Caco-2 (cell line): Measurements from ENCODE around the gene RFTN2. TPM values are rescaled to one million over a fixed set of nuclear protein-coding genes. Genes with fewer than 3 reads are reported as not detected.

Experiments used
- BruUV-seq: library from RNA; stranded (reverse); fragments of 400-500 nt; replicated peaks from 2 replicates; lab custom pipeline; 2021; lab: Mats Ljungman, UMichigan
- CTCF ChIA-PET: fragments of 300-600 bp; sonication (Branson Sonifier 250); formaldehyde crosslinking; loops from one replicate; lab custom pipeline; 2022; ENCODE audit warnings: antibody characterized with exemption; lab: Charles Lee
- POLR2A ChIA-PET: fragments of 300-600 bp; sonication (Branson Sonifier 250); formaldehyde crosslinking; loops from one replicate; lab custom pipeline; 2022; ENCODE audit warnings: antibody characterized with exemption; lab: Charles Lee
- DNase-seq, 2 experiments: peaks; one replicate each; pipeline versions ENCODE4 v3.0.0 to v3.0.0-alpha.2; 2020 to 2022
- H3K27me3 ChIP-seq: replicated peaks from 2 replicates; pipeline ENCODE4 v1.6.0; 2011; ENCODE audit warnings: low read length; ENCODE audit not compliant: control insufficient read depth, insufficient read depth
- H3K36me3 ChIP-seq: 2 replicates; pipeline ENCODE4 v1.5.1; 2011; ENCODE audit warnings: low read length; ENCODE audit not compliant: control insufficient read depth, insufficient read depth
- H3K4me1 ChIP-seq: fragments of 250-450 bp; sonication (Bioruptor Pico); 2 replicates; pipeline ENCODE4 v1.5.1; 2020; ENCODE audit warnings: mild to moderate bottlenecking
- H3K4me3 ChIP-seq: 2 replicates; pipeline ENCODE4 v1.5.1; 2011; ENCODE audit warnings: low read depth, mild to moderate bottlenecking, control low read depth, low read length
- H3K9me3 ChIP-seq: fragments of 250-450 bp; sonication (Bioruptor Pico); 2 replicates; pipeline ENCODE4 v1.5.1; 2020; ENCODE audit warnings: mild to moderate bottlenecking, moderate library complexity
- H3K27ac Mint-ChIP-seq: one replicate; pipeline ENCODE4 v1.8.0; 2022; ENCODE audit warnings: mixed read lengths; ENCODE audit not compliant: unreplicated experiment
- H3K27me3 Mint-ChIP-seq: one replicate; pipeline ENCODE4 v1.8.0; 2022; ENCODE audit warnings: mixed read lengths; ENCODE audit not compliant: insufficient read depth, unreplicated experiment
- H3K36me3 Mint-ChIP-seq: one replicate; pipeline ENCODE4 v1.8.0; 2022; ENCODE audit warnings: mild to moderate bottlenecking, mixed read lengths; ENCODE audit not compliant: insufficient read depth, unreplicated experiment
- H3K4me1 Mint-ChIP-seq: one replicate; pipeline ENCODE4 v1.8.0; 2022; ENCODE audit warnings: low read depth, mixed read lengths; ENCODE audit not compliant: unreplicated experiment
- H3K4me3 Mint-ChIP-seq: one replicate; pipeline ENCODE4 v1.8.0; 2022; ENCODE audit warnings: mild to moderate bottlenecking, moderate library complexity, mixed read lengths; ENCODE audit not compliant: unreplicated experiment
- H3K9me3 Mint-ChIP-seq: one replicate; pipeline ENCODE4 v1.8.0; 2022; ENCODE audit warnings: mixed read lengths; ENCODE audit not compliant: unreplicated experiment
- intact Hi-C: fragments of 100-400 bp; cut with micrococcal nuclease; formaldehyde crosslinking; loops from one replicate; pipeline ENCODE4 v1.10.0; 2022; ENCODE audit not compliant: unreplicated experiment
- total RNA-seq: library from RNA; stranded (reverse); gene quantifications from 2 replicates; pipeline ENCODE4 v1.2.3, GENCODE V29; 2022
- TF ChIP-seq, protein P1 (sequence below), 2 experiments: fragments of 200-600 bp in 1 of 2; IDR thresholded peaks; 1 replicate in 1 of 2; 2 replicates in 1 of 2; pipeline versions ENCODE4 v1.5.1 to v1.8.0; 2011 to 2022; ENCODE audit warnings: antibody characterized with exemption in 1 of 2, control low read depth in 1 of 2, inconsistent platforms in 1 of 2, low read depth in 1 of 2, low read length in 1 of 2, mild to moderate bottlenecking in 1 of 2, moderate library complexity in 1 of 2; ENCODE audit not compliant: insufficient read depth in 1 of 2, severe bottlenecking in 1 of 2, unreplicated experiment in 1 of 2

Gene RFTN2
- total RNA-seq, 1 experiment from 2014 or later, result 0.18 TPM

DNA sequence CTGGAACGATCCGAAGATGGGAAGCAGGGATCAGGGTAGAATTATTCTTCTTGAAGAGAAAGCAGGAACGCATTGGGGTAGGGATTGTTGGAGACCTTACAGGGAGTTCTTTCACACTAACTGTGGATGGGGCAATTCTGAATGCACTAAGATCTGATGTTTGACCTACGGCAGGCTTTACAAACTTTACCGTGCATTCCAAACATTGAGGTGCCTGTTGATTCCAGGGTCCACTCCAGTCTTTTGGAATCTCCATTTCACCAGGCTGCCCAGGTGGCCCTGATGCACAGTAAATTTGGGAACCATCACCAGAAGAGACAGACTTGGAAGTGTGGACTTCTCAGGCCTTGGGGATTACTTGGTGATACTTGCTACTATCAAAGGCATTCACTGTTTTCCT lies 76.9 kb downstream of the RFTN2 start:
- BruUV-seq, result no TSS peak

DNA sequence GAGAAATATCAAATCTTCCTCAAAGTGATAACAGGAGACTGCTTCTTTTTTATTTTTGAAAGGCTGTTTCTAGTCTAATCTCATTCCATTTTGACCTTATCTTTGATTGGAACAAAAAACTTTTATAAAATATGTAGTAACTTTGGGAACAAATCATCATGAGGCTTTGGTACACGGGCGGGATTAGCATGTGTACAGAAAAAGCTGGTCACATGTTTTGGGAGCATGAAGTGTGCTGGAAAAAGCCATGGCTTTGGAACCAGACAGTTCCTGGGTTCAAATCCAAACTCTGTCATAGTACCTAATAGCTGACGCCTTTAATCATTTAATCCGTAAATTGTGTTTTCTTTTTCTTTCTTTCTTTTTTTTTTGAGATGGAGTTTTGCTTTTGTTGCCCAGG lies 78.2 kb downstream of the RFTN2 start:
- no peak overlapping the region for H3K4me3 Mint-ChIP-seq
- intact Hi-C loops, result loop anchor here (10.0 kb wide), 1 partner anchor 178 kb away; no protein-coding TSS in a partner anchor
- no TSS peak for BruUV-seq
- Histone ChIP-seq H3K36me3 (no peaks in the 10 kb centered on the region), H3K27me3 (no peaks in the 10 kb centered on the region; the same call in 1 of the 2 replicates), H3K9me3 (no peaks in the 10 kb centered on the region), H3K4me3 (no peak overlapping the region), H3K4me1 (no peaks in the 10 kb centered on the region)
- CTCF ChIA-PET, result no interaction called here
- POLR2A ChIA-PET, result no interaction called here
- peaks cover 13% of the 10 kb centered on the region for H3K27me3 Mint-ChIP-seq
- H3K9me3 Mint-ChIP-seq, result no peaks in the 10 kb centered on the region
- H3K36me3 Mint-ChIP-seq, result no peaks in the 10 kb centered on the region
- DNase-seq, result no peak
- TF ChIP-seq, protein P1, sequence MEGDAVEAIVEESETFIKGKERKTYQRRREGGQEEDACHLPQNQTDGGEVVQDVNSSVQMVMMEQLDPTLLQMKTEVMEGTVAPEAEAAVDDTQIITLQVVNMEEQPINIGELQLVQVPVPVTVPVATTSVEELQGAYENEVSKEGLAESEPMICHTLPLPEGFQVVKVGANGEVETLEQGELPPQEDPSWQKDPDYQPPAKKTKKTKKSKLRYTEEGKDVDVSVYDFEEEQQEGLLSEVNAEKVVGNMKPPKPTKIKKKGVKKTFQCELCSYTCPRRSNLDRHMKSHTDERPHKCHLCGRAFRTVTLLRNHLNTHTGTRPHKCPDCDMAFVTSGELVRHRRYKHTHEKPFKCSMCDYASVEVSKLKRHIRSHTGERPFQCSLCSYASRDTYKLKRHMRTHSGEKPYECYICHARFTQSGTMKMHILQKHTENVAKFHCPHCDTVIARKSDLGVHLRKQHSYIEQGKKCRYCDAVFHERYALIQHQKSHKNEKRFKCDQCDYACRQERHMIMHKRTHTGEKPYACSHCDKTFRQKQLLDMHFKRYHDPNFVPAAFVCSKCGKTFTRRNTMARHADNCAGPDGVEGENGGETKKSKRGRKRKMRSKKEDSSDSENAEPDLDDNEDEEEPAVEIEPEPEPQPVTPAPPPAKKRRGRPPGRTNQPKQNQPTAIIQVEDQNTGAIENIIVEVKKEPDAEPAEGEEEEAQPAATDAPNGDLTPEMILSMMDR (IDR thresholded peaks at IDR 0.05; ENCODE audit: insufficient read depth in 1 of 2, low read depth in 1 of 2, low read length in 1 of 2, severe bottlenecking in 1 of 2, unreplicated experiment in 1 of 2), result no peak
- no peak overlapping the region for H3K27ac Mint-ChIP-seq
- H3K4me1 Mint-ChIP-seq, result no peaks in the 10 kb centered on the region

More for the DNA sequence above, 76.9 kb downstream of the RFTN2 start:
- H3K27me3 ChIP-seq, result no peaks in the 10 kb centered on the region; the same call in 1 of the 2 replicates
- no peaks in the 10 kb centered on the region for H3K4me1 ChIP-seq
- peaks cover 13% of the 10 kb centered on the region for H3K27me3 Mint-ChIP-seq
- H3K4me1 Mint-ChIP-seq, result no peaks in the 10 kb centered on the region
- H3K9me3 Mint-ChIP-seq, result no peaks in the 10 kb centered on the region
- no peak overlapping the region for H3K4me3 Mint-ChIP-seq
- ChIA-PET POLR2A (no interaction called here), CTCF (no interaction called here)
- TF ChIP-seq, protein P1 (IDR thresholded peaks at IDR 0.05; ENCODE audit: insufficient read depth in 1 of 2, low read depth in 1 of 2, low read length in 1 of 2, severe bottlenecking in 1 of 2, unreplicated experiment in 1 of 2), result no peak
- H3K4me3 ChIP-seq, result no peak overlapping the region
- no peak overlapping the region for H3K27ac Mint-ChIP-seq
- no peaks in the 10 kb centered on the region for H3K36me3 ChIP-seq
- no peaks in the 10 kb centered on the region for H3K36me3 Mint-ChIP-seq
- intact Hi-C loops, result loop anchor here (10.0 kb wide), 1 partner anchor 176 kb away; no protein-coding TSS in a partner anchor
- H3K9me3 ChIP-seq, result no peaks in the 10 kb centered on the region
- no peak for DNase-seq

DNA sequence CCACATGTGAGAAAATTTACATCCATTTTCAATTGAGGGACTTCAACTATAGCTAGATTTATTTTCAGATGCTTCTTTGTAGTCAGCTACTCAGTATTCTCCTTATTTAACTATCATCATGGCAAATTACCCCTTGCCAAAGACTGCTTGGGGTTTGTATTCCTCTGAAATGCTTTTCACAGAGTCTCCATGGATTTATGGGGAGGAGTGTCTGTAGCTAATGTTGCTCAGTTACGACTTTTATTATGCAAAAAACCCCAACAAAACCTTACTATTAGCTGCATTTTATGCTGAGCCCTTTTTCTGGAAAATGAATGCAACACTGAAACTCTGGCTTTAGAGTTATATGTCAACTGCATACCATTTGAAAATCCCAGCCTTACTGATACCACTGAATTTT lies 78.6 kb downstream of the RFTN2 start:
- Mint-ChIP-seq H3K27ac (no peak overlapping the region), H3K4me3 (no peak overlapping the region), H3K9me3 (no peaks in the 10 kb centered on the region), H3K4me1 (no peaks in the 10 kb centered on the region), H3K27me3 (peaks cover 13% of the 10 kb centered on the region), H3K36me3 (no peaks in the 10 kb centered on the region)
- Histone ChIP-seq H3K4me3 (no peak overlapping the region), H3K9me3 (no peaks in the 10 kb centered on the region), H3K4me1 (no peaks in the 10 kb centered on the region), H3K36me3 (no peaks in the 10 kb centered on the region), H3K27me3 (no peaks in the 10 kb centered on the region; the same call in 1 of the 2 replicates)
- ChIA-PET POLR2A (no interaction called here), CTCF (no interaction called here)
- TF ChIP-seq, protein P1 (IDR thresholded peaks at IDR 0.05; ENCODE audit: insufficient read depth in 1 of 2, low read depth in 1 of 2, low read length in 1 of 2, severe bottlenecking in 1 of 2, unreplicated experiment in 1 of 2), result no peak
- BruUV-seq, result no TSS peak
- intact Hi-C loops, result loop anchor here (10.0 kb wide), 1 partner anchor 178 kb away; no protein-coding TSS in a partner anchor
- no peak for DNase-seq
